ENCODE data around the gene ZNF18. TPM values are rescaled to one million over a fixed set of nuclear protein-coding genes. Genes with fewer than 3 reads are reported as not detected.

The ZNF18 gene
- total RNA-seq, 1 donor, result 5.4 TPM

Small RNA genes within 50 kb of the gene (small RNA-seq; reads per million reads assigned to genes)
- gene RNU11-2P, result not detected

Other genes with a start within 250 kb of the ZNF18 start
- 10.0 TPM for gene MAP2K4, start 23.4 kb upstream of the ZNF18 start, total RNA-seq

All from hematopoietic multipotent progenitor cell (in vitro differentiated cells).